HG02973 (cell line): ENCODE data around the gene CAPN14.

Experiments used
- ATAC-seq: cut with Tn5 transposase; IDR thresholded peaks from one replicate; pipeline ENCODE4 v1.9.1; 2021; ENCODE audit warnings: moderate library complexity; ENCODE audit not compliant: unreplicated experiment

The CAPN14 gene

DNA sequence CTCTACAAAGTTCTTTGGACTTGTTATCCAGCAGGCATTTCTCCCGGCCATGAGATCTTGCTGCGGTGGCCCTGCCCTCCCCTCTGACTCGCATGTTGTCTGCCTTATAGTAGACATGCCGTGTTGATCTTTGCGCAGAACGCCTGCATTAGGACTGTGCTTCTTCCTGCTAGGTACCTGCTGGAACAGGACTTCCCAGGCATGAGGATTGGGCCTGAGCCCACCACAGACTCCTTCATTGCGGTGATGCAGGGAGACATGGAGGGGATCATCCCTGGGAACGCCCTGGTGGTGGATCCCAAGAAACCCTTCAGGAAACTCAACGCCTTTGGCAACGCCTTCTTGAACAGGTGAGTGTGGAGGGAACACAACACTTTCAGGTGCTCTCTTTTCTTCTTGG, 26.8 kb upstream of the CAPN14 start:
- no peak for ATAC-seq

DNA sequence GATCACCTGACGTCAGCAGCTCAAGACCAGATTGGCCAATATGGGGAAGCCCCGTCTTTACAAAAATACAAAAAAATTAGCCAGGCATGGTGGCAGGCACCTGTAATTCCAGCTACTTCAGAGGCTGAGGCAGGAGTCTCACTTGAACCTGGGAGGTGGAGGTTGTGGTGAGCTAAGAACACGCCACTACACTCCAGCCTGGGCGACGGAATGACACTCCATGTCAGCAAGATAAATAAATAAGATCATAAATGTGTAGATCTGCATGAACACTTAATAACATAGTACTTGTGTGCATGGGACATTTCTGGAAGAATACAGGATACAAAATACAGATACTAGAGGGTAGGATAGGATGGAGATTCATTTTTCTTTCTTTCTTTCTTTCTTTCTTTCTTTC, 25.7 kb upstream of the CAPN14 start:
- no peak for ATAC-seq

DNA sequence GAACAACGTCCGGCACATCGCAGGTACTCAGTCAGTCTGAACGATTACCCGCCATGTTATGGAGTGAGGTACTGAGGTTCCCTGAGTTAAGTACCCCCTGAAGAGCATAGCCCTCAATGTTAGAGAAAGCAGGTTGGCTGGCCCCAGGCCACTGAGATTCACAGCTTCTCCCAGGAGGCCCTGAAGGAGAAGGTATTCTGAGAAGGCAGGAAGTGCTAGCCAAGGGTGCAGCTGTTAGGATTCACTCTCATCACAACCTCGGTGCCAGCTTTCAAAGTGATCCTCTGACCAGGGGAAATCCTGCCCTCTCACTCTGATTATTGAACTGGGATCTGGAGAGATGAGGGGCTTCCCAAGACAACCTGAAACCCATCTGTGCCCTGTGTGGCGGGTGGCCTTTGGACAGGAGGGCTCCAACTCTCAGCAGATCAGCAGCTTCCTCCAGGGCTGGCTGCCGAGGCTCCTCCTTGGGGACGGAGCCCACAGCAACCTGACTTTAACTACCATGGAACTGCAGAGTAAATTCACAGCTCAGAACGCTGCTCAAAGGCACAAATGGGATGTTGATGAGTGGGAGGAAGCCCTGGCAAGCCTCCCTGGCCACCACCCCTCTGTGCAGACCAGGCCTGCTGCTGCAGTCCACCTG, 24.4 kb upstream of the CAPN14 start:
- ATAC-seq: no peak

DNA sequence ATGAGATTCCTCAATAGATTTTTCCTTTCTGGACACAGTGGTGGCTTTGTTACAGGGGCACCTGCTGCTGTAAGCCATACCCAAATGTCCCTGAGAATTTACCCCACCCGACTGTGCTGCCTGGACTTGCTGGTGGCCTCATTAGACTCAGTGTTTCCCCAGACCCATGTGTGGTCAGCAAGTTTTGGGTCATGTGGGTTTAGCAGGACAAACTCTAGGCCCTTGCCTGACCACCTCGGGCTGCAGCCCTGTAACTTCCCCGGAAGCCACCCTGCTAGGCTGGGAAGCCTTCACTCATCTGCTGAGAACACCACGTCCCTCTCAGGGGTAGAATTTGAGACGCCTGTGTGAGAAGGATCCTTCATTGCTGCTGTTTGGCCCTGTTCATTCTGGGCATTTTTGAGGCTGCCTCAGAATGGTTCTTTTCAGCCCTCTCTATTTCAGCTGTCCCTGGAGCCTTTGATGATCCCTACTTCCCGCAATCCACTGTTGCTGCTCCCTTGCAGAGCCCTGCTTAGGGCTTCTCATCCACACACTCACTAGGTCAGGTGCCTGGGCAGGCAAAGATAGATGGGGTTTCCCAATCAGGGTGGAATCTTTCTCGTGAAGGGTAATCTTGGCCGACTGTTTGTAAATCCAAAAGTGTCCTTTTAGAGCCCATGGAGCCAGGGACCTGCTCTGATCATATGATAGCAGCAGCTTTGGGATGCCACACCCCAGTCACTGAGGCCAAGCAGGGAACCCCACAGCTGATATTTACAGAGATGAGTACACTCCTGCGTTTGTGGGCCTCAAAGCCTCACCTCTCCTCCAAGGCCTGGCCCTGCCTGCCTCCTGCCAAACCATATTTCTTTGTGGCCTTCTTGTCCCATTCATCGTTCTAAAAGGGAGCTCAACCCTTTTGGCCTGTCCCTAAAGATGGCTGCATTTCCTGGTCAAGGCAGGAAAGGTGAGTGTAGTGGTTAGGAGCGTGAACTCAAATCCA, 23.4 kb upstream of the CAPN14 start:
- no peak for ATAC-seq

DNA sequence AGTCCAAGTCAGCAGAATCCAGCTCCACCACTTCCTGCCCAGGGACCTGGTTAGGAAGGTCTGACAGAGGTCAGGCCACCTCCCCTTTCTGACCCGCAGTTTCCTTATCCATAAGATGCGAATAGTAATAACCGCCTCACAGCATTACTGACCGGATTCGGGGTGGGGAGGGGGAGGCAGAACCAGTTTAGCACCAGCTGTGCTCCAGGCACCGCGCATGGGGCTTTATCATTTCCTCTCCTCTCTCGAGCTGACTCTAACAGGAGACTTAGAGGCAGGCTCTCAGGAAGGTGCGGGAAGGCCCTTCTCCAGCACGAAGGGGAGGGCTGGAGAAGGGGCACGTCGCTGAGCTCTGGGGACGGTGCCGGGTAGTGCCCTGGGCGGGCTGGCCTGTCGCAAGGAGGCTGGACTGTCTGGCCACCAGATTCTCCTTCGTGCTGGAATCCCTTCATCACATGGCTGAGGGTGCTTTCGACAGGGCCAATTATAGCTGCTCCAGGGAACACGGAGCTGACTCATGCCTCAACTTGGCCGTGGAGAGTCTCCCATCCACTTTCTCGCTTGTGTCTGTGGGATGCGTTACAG, 22.4 kb upstream of the CAPN14 start:
- no peak for ATAC-seq

DNA sequence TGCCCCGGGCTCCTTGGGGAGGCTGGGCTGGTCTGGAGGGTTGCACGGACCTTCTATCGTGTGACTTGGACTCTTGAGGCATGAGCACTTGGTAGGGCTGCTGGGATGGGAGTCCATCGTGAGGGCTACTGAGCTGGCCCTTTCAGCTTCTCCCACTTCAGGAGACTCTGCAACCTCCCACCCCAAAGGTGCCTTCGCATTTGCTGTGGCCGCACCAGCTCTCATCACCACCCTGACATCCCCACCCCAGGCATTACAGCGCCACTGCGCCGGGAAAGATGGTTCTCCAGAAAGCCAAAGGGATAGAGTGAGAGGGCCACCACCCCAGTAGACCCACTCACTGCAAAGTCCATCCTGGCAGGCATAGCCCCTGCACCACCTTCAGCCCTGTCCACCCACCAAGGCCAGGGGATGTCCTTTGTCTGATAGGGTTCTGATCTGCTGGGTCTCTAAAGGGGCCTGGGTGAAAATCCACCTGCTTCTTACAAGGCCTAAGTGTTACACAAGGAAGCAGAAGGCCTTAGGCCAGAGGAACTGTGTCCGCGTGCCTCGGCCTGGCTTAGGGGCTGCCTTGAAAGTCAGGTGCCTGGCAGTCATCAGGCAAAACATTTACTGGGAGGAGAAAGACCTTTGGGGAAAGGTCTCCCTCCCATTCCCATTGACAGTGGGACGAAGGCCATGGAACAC, 21.7 kb upstream of the CAPN14 start:
- no peak for ATAC-seq

DNA sequence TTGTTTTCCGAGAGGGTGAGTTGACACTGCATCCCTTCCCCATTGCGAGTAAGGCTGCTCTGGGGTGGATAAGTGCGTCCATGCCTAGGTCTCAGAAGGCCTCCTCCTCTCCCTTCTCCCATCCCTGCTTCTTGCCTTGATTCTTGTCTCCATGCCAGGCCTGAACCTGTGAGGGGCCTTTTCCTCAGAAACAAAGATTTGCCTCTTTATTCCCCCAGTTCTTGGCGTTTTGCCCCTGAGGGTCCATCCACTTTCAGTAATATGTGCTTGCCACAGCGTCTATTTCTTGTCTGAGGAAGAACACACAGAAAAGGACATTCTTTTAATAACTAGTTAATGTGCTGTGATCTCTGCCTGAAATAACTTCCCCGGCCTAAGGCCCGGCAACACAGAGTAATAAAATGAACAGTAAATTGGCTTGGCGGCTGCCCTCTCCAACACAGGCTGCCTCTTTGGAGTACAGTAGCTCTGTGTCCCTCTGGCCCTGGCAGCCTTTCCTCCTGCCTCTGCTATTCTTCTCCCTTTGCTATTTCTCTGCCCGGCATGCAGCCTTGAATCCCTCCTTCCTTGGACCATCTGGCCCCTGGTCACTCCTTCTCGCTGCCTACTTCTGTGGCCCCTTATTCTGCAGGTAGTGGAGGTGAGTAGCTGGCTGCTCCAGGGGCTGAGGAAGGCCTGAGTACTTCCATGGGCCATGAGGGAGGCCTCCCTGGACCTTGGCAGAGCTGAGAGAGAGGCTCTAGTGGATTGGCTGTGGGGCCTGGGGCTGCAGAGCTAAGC, 21.0 kb upstream of the CAPN14 start:
- no peak for ATAC-seq

DNA sequence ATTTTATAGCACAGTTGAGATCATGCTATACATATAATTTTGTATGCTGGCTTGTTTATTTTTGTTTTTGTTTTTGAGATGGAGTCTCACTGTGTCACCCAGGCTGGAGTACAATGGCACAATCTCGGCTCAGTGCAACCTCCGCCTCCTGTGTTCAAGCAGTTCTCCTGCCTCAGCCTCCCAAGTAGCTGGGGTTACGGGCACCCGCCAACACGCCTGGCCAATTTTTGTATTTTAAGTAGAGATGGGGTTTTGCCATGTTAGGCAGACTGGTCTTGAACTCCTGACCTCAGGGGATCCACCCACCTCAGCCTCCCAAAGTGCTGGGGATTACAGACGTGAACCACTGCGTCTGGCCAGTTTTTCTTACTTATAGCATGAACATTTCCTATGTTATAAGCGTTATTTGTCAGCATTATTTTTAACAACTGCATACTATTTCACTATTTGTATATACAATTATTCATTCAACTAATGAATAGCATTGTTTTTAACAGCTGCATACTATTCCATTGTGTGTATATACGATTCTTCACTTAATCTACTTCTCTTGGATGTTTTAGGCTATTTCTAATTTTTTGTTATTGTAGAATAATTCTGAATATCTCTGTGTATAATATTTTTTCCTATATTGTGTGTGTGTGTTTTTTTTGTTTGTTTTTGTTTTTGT, 20.2 kb upstream of the CAPN14 start:
- no peak for ATAC-seq

DNA sequence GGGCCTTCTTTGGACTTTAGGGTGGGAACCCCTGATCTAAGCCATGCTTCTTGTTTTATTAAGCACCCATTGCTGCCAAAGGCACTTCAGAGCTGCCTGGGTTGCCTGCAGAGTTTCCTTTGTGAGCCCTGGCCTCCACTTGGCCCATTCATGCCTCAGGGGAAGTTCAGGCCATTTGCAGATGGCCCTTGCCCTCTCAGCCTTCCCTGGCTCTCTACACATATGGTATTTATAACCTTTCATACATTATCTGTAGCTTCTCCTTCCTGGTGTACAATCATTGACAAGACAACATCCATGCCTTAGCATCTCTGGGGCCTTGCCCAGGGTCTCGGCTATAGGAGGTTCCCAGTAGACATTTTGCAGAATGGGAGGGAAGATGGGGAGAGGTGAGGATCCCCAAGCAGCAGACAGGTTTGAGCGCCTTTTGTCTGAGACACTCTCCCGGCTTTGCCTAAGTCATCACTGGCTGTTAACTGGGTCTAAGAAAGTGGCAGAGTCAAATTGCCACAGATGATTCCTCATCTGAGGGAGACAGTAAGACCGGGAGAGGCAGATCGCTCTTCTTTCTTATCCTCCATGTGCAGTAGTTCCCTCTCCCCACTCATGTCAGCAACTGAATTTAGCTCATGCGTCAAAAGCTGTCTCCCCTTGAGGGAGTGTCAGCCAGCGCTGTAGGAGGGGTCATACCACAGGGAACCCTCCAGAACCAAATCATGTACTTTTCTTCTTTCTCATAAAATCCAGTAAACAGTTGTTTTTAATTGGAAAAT, 19.3 kb upstream of the CAPN14 start:
- ATAC-seq: no peak

DNA sequence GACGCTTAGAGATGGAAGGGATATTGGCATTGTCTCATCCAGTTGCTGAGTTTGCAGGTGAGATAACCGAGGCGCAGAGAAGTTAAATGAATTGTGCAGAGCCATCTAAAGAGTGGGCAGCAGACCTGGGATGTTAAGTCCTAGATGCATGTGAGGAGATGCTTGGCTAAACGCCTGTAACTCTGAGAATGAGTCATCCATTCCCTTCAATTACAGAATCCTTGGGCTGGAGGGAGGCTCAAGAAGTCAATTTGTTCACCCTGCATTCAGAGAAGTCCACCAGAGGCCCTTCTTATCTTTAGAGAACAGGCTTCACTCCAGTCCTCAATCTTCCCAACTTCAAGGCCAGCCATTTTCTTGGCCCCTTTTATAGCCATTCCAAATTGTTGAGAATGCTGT, 18.2 kb upstream of the CAPN14 start:
- no peak for ATAC-seq

DNA sequence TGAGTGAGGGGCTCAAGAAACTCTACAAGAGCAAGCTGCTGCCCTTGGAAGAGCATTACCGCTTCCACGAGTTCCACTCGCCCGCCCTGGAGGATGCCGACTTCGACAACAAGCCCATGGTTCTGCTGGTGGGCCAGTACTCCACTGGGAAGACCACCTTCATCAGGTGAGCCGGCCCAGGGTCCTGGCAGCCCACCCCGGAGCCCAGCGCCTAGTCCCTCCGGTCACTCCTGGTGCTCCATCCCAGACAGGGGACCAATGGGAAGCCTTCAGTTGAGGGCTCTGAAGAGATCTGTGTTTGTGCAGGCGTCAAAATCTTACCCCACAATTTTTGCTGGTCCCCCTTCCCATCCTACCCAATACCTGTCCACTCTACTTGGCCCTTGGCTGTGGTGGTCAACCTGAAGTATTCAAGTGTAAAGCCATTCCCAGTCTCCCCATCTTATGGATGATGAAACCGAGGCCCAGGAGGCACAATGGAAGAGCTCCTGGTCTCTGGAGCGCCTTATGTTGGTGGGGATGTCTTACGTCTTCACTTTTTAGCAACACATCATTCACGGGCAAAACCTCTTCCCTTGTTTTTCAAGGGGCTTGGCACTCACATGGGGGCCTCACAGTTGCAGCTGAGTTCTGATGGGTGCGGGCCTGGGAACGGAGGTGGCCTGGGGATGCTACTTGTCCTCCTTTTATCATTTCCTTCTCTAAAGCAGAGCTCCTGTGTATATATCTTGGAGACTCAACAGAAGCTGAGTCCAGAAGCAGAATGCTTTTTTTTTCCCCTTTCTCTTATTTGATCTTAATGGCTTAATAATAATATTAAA, 17.6 kb upstream of the CAPN14 start:
- ATAC-seq: no peak

DNA sequence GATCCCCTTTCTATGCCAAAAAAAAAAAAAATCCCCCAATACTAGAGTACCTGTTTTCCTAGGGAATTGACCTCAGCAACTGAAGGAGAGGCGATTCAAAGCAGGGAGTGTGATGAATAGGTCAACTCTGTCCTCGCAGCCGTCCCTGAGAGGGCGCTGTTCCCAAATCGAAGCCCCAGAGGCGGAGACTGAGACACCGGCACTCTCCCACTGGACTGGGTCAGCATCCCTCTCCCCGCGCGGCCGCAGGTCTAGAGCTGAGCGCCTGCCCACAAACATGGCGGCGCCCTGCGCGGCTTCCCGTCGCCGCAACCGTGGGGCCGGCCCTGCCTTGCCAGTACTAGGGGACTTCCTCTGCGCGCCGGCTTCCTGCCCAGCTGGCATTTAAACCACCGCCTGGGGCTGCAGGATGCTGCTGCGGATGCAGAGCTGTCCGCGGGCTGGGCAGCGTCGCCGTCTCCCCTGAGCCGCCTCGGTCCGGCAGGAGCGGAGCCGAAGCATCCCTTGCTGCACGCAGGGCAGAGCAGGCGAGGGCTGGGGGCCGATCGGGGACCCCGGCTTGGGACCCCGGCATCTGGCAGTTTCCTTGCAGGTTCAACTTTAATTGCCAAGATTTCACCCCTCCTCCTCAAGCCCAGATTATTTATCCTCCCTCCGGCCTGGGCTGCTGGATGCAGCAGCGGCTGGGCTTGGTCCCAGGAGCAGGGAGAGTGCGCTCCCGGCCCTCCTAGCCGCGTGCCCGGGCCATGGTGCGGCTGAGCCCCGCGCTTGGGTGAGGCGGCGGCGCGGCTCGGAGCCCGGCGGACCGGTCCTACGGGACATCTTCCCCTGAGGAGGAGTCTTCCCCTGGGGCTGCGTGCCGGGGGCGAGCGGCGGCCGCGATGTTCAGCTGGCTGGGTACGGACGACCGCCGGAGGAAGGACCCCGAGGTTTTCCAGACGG, 16.7 kb upstream of the CAPN14 start, which contains the start of gene EHD3:
Gene EHD3, plus strand, starts transcription at position 412 of the 942 bp plus-strand sequence. Its CDS starts 470 bp downstream, at position 882.
- peak; percentile 96 for ATAC-seq

DNA sequence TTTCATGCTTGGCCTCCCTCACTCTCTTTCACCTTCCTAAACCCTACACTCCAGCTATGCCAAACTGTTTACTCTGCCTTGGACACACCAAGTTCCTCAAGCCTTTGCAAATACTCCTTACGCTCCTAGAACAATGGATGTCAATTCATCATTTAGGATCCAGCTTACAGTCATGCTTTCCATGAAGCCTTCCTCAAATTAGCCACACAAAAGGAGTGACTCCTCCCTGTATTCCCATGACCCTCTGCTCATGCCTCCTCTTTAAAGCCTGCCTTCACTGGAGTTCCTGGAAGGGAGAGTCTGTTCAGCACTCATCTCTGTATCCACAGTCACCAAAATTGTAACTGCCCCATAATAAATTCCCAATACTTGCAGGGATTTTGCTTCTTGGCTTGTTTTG, 15.9 kb upstream of the CAPN14 start:
- no peak for ATAC-seq

DNA sequence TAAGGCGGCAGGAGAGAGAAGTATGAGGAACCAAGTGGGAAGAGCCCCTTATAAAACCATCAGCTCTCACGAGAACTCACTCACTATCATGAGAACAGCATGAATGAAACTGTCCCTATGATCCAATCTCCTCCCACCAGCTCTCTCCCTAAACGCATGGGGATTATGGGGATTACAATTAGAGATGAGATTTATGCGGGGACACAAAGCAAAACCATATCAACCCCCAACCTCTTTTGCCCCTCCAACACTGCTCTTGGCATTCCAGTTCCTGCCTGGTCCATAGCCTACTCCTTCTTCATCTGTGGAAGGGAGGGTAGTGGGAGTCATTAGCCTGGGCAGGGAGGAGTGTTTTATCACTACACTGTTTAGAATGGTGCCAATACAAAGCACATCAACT, 15.3 kb upstream of the CAPN14 start:
- ATAC-seq: no peak

DNA sequence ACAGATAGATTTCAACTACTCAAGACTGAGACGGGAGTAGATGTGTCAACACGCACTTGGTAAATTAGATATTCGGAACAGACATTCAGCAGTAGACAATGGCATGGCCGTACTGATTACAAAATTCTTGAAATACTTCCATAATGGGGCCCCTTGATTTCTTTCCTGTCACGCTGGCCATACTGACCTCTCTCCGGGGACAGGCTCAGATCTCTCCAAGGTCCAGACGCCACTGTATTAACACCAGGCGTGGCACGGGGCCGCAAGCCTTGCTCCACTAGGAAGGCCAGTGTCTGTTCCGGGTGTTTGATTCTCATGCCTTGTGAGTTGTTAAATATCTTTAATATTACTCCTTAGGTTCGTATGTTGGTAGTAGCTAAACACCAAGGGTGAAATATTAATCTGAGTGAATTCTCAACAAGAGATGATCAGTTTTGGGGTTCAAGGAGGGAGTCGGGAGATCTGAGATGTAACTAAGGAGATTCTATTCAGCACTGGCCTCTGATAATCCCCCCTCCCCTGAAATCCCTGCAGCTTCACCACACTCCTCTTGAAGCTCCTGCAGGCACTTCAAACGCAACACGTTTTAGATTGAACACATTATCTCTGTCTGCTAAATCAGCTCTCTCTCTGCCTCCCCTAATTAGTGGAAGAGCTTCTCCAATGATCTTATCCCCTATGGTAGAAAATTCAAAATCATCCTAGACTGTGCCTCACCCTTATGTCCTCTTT, 14.4 kb upstream of the CAPN14 start:
- ATAC-seq: no peak

DNA sequence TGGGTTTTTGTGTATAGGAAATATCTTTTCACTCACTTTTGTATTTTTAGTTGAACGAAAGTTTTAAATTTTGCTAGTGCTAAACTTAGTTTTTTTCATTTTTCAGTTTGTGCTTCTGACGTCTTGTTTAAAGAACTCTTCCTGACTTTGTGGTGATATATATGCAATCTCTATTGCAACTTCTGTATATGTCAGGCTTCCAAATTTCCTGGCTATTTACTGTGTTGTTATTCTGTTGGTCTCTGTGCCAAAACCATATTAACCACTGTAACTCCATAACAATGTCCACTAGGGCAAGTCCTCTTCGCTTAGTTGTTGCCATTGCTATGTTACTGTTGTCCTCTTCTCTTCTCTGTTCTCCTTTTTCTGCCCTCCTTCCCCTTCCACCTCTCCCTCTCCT, 13.4 kb upstream of the CAPN14 start:
- ATAC-seq: no peak

DNA sequence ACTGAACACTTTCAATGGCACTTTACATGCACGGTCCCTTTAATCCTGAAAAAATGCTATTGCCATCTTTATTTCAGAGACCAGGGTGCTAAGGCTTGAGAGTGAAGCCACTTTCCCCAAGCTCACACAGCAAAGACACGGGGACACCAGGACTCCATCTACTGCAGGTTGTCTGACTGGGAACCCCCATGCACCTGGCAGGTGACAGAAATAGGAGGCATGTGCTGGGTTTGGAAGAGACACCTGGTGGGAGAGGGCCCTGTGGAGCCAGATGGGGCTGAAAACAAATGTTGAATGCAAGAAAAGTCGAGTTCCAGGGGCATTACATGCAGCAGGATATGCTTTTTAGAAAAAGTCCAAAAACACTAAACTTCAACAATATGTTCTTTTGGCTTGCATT, 11.4 kb upstream of the CAPN14 start:
- no peak for ATAC-seq
